B cell (primary cell): ENCODE results near the gene MPZL3. TPM values are rescaled to one million over a fixed set of nuclear protein-coding genes. Genes with fewer than 3 reads are reported as not detected.

Experiments used
- ATAC-seq: fragments of 200-7000 bp; cut with Tn5 transposase; one replicate; pipeline ENCODE4 v1.10.0; 2021; ENCODE audit warnings: low read depth, mild to moderate bottlenecking, moderate number of reproducible peaks, moderate library complexity
- CTCF ChIA-PET: fragments of 350-600 bp; sonication (Branson Sonifier 250); formaldehyde crosslinking; loops from one replicate; lab custom pipeline; 2021; ENCODE audit warnings: antibody characterized with exemption, inconsistent platforms; lab: Charles Lee
- POLR2A ChIA-PET: fragments of 350-600 bp; sonication (Branson Sonifier 250); formaldehyde crosslinking; loops from one replicate; lab custom pipeline; 2021; ENCODE audit warnings: antibody characterized with exemption; lab: Charles Lee
- DNase-seq: peaks from one replicate; pipeline ENCODE4 v3.0.0; 2013
- H2AFZ ChIP-seq: 2 replicates; pipeline ENCODE4 v1.6.1; 2012; ENCODE audit warnings: mild to moderate bottlenecking, low read depth, low read length; ENCODE audit not compliant: insufficient read depth, poor library complexity, severe bottlenecking
- H3K27ac ChIP-seq, 2 donors: 1 replicate in 1 of 2; 2 replicates in 1 of 2; pipeline ENCODE4 v1.5.1; 2012 to 2013; ENCODE audit warnings: low read length in 2 of 2, mild to moderate bottlenecking in 2 of 2, moderate library complexity in 1 of 2
- H3K27me3 ChIP-seq, 4 experiments: fragments of 200-600 bp in 1 of 4; sonication (generic) in 1 of 4; replicated peaks in 1 of 4; 1 replicate in 2 of 4; 2 replicates in 2 of 4; pipeline versions ENCODE4 v1.6.1 to v1.7.0; 2013 to 2016; ENCODE audit warnings: low read length in 3 of 4, mild to moderate bottlenecking in 2 of 4, mixed read lengths in 1 of 4, moderate library complexity in 1 of 4; ENCODE audit not compliant: insufficient read depth in 4 of 4, control insufficient read depth in 3 of 4; ENCODE audit errors: control extremely low read depth in 1 of 4
- H3K36me3 ChIP-seq, 2 experiments: replicated peaks in 1 of 2; 1 replicate in 1 of 2; 2 replicates in 1 of 2; pipeline versions ENCODE4 v1.6.1 to v1.7.1; 2013; ENCODE audit warnings: low read length in 1 of 2; ENCODE audit not compliant: insufficient read depth in 2 of 2, control insufficient read depth in 1 of 2; ENCODE audit errors: control extremely low read depth in 1 of 2, extremely low read depth in 1 of 2
- H3K4me1 ChIP-seq, 2 donors: fragments of 200-600 bp in 1 of 2; sonication (generic) in 1 of 2; 1 replicate in 1 of 2; 2 replicates in 1 of 2; pipeline versions ENCODE4 v1.5.1 to v1.6.1; 2013 to 2017; ENCODE audit warnings: low read length in 2 of 2; ENCODE audit not compliant: control insufficient read depth in 2 of 2, insufficient read depth in 2 of 2
- H3K4me2 ChIP-seq: replicated peaks from 2 replicates; pipeline ENCODE3; 2012; ENCODE audit warnings: mild to moderate bottlenecking, low read depth, low read length; ENCODE audit not compliant: poor library complexity, severe bottlenecking
- H3K4me3 ChIP-seq, 5 experiments: fragments of 200-600 bp in 1 of 5; sonication (generic) in 1 of 5; 1 replicate in 3 of 5; 2 replicates in 2 of 5; pipeline versions ENCODE4 v1.5.1 to v1.7.0; 2011 to 2016; ENCODE audit warnings: low read length in 4 of 5, mild to moderate bottlenecking in 4 of 5, low read depth in 2 of 5, control low read depth in 1 of 5, moderate library complexity in 1 of 5; ENCODE audit not compliant: insufficient read depth in 1 of 5; ENCODE audit errors: control extremely low read depth in 1 of 5, extremely low read depth in 1 of 5
- H3K79me2 ChIP-seq: fragments of 200-600 bp; sonication (generic); one replicate; pipeline ENCODE4 v1.6.0; 2016; ENCODE audit warnings: low read length; ENCODE audit not compliant: control insufficient read depth, insufficient read depth
- H3K9ac ChIP-seq: fragments of 200-600 bp; sonication (generic); 2 replicates; pipeline ENCODE4 v1.6.1; 2017; ENCODE audit warnings: mild to moderate bottlenecking, low read length, moderate library complexity
- H3K9me3 ChIP-seq, 3 donors: one replicate each; pipeline versions ENCODE4 v1.6.1 to v1.7.1; 2013; ENCODE audit warnings: low read length in 2 of 3; ENCODE audit not compliant: control insufficient read depth in 2 of 3, insufficient read depth in 1 of 3; ENCODE audit errors: control extremely low read depth in 1 of 3
- H4K20me1 ChIP-seq: 2 replicates; pipeline ENCODE4 v1.6.0; 2012; ENCODE audit warnings: mild to moderate bottlenecking, low read length; ENCODE audit not compliant: insufficient read depth, control insufficient read depth, poor library complexity, severe bottlenecking
- H3K27ac Mint-ChIP-seq: one replicate; pipeline ENCODE4 v1.8.0; 2021; ENCODE audit warnings: mixed read lengths
- H3K27me3 Mint-ChIP-seq: one replicate; pipeline ENCODE4 v1.8.0; 2021; ENCODE audit warnings: mixed read lengths
- H3K4me1 Mint-ChIP-seq: one replicate; pipeline ENCODE4 v1.8.0; 2021; ENCODE audit warnings: mixed read lengths
- H3K4me3 Mint-ChIP-seq: one replicate; pipeline ENCODE4 v1.8.0; 2021; ENCODE audit warnings: mixed read lengths
- H3K9me3 Mint-ChIP-seq: one replicate; pipeline ENCODE4 v1.8.0; 2022; ENCODE audit warnings: mixed read lengths; ENCODE audit not compliant: insufficient read depth
- CTCF ChIP-seq: fragments of 200-600 bp; IDR thresholded peaks from one replicate; pipeline ENCODE4 v1.8.0; 2022; ENCODE audit warnings: antibody characterized with exemption, mild to moderate bottlenecking
- EZH2 ChIP-seq: IDR thresholded peaks from 2 replicates; pipeline ENCODE4 v1.6.1; 2012; ENCODE audit warnings: borderline replicate concordance, low read depth, mild to moderate bottlenecking, moderate library complexity, low read length; ENCODE audit not compliant: insufficient read depth, poor library complexity, severe bottlenecking
- WGBS: methylation state at CpG from one replicate; pipeline ENCODE4 v1.1.5; 2013; ENCODE audit warnings: missing lambda C conversion rate; ENCODE audit not compliant: insufficient coverage; 5-methylcytosine and 5-hydroxymethylcytosine counted together
- intact Hi-C: fragments of 100-400 bp; cut with micrococcal nuclease; formaldehyde crosslinking; loops from one replicate; pipeline ENCODE4 v1.10.0; 2022
- polyA plus RNA-seq: library from polyadenylated mRNA; depleted of rRNA; stranded (reverse); fragments of >200 nt; gene quantifications from 2 replicates; pipeline ENCODE4 v1.2.3, GENCODE V29; 2012
- total RNA-seq, 2 donors: library from RNA; stranded (reverse); fragments of 120-200 nt in 1 of 2; gene quantifications; 1 replicate in 1 of 2; 2 replicates in 1 of 2; pipeline versions ENCODE4 v1.2.3 to v1.2.4, GENCODE V29; 2013 to 2022

MPZL3 gene
- total and polyA plus RNA-seq, 2 donors (not counting 1 experiment from before 2014, with no cell fraction given) = 1.4 to 4.2 TPM

- peak overlapping the region; percentile 84 for H3K4me3 Mint-ChIP-seq
- Histone ChIP-seq H4K20me1 (no peaks in the 10 kb centered on the region), H3K4me2 (peak overlapping the region; percentile 66), H3K4me3 (peak overlapping the region in 3 of 5 experiments; percentile 22 to 34 (median 28)), H3K27me3 (peaks cover 0 to 16% (median 8%) of the 10 kb centered on the region in 4 experiments), H3K4me1 (peaks cover 50 to 52% of the 10 kb centered on the region in 2 donors), H3K79me2 (no peaks in the 10 kb centered on the region), H2AFZ (no peak overlapping the region), H3K36me3 (no peaks in the 10 kb centered on the region), H3K9me3 (no peaks in the 10 kb centered on the region), H3K27ac (no peak overlapping the region), H3K9ac (peak overlapping the region; percentile 40)
- peaks cover 42% of the 10 kb centered on the region for H3K27me3 Mint-ChIP-seq
- H3K4me1 Mint-ChIP-seq = peaks cover 53% of the 10 kb centered on the region
- peak overlapping the region; percentile 85 for H3K27ac Mint-ChIP-seq
- CTCF ChIA-PET = interaction anchor here (0.6 to 4.6 kb wide), 15 partner anchors 10 to 407 kb away, joined by 3 to 59 read pairs (median 3); partner anchors contain the start of genes JAML and MPZL3
- intact Hi-C loops = loop anchor here (2.0 to 5.0 kb wide), 2 partner anchors 14 to 38 kb away; partner anchors contain the start of gene MPZL3
- TF ChIP-seq CTCF = no peak
- TF ChIP-seq EZH2 = no peak
- DNase-seq (peak; percentile 67), ATAC-seq (peak; percentile 78)
- WGBS = 2% methylated on average over 5 of the region's 6 CpGs
- no peaks in the 10 kb centered on the region for H3K9me3 Mint-ChIP-seq
- POLR2A ChIA-PET = interaction anchor here (0.6 to 1.3 kb wide), 3 partner anchors 10 to 400 kb away, joined by 3 to 6 read pairs (median 5); partner anchors contain the start of gene JAML
Measured at GRCh38 chr11:118214210-118214914, 37.8 kb downstream of the MPZL3 start.

- peaks cover 42% of the 10 kb centered on the region for H3K27me3 Mint-ChIP-seq
- Histone ChIP-seq H3K4me3 (no peak overlapping the region), H3K9me3 (no peaks in the 10 kb centered on the region), H2AFZ (no peak overlapping the region), H4K20me1 (no peaks in the 10 kb centered on the region), H3K27ac (no peak overlapping the region), H3K79me2 (no peaks in the 10 kb centered on the region), H3K27me3 (peaks cover 0 to 12% (median 6%) of the 10 kb centered on the region in 4 experiments), H3K36me3 (no peaks in the 10 kb centered on the region), H3K9ac (peak overlapping the region; percentile 40), H3K4me1 (peaks cover 50 to 52% of the 10 kb centered on the region in 2 donors), H3K4me2 (peak overlapping the region; percentile 66)
- intact Hi-C loops = loop anchor here (2.0 to 5.0 kb wide), 2 partner anchors 15 to 39 kb away; partner anchors contain the start of gene MPZL3
- H3K4me3 Mint-ChIP-seq = peak overlapping the region; percentile 84
- DNase-seq = no peak
- H3K27ac Mint-ChIP-seq = peak overlapping the region; percentile 85
- no peaks in the 10 kb centered on the region for H3K9me3 Mint-ChIP-seq
- no peak for TF ChIP-seq EZH2
- no peak for TF ChIP-seq CTCF
- no peak for ATAC-seq
- ChIA-PET POLR2A (interaction anchor here (1.3 kb wide), 1 partner anchor 11 kb away, joined by 3 read pairs; the partner anchor contains the start of gene JAML), CTCF (interaction anchor here (0.6 to 4.6 kb wide), 13 partner anchors 11 to 406 kb away, joined by 3 to 59 read pairs (median 3); partner anchors contain the start of gene MPZL3)
- H3K4me1 Mint-ChIP-seq = peaks cover 53% of the 10 kb centered on the region
- no CpG with 5 or more reads among the region's 2 CpGs for WGBS
Measured at GRCh38 chr11:118213781-118214180, 38.4 kb downstream of the MPZL3 start.
